BJ (cell line): ENCODE data around the gene AKNA. TPM values are rescaled to one million over a fixed set of nuclear protein-coding genes. Genes with fewer than 3 reads are reported as not detected.

Experiments used
- CTCF ChIA-PET: fragments of 350-600 bp; formaldehyde crosslinking; extraction: SDS; loops from one replicate; lab custom pipeline; 2021; ENCODE audit warnings: antibody characterized with exemption, inconsistent platforms; lab: Yijun Ruan, JAX
- POLR2A ChIA-PET: fragments of 300-600 bp; sonication (Branson Sonifier 250); formaldehyde crosslinking; extraction: SDS; loops from one replicate; lab custom pipeline; 2021; ENCODE audit warnings: antibody characterized with exemption; lab: Charles Lee
- DNase-seq: peaks from one replicate; pipeline ENCODE4 v3.0.0-alpha.2; 2011; ENCODE audit warnings: low read depth
- H3K27me3 ChIP-seq: 2 replicates; pipeline ENCODE4 v1.6.0; 2011; ENCODE audit warnings: low read length; ENCODE audit not compliant: control insufficient read depth, insufficient read depth
- H3K36me3 ChIP-seq: 2 replicates; pipeline ENCODE4 v1.5.1; 2011; ENCODE audit warnings: low read length; ENCODE audit not compliant: control insufficient read depth, insufficient read depth
- H3K4me3 ChIP-seq: 2 replicates; pipeline ENCODE4 v1.5.1; 2011; ENCODE audit warnings: low read depth, mild to moderate bottlenecking, control low read depth, low read length
- CTCF ChIP-seq: IDR thresholded peaks from 2 replicates; pipeline ENCODE4 v1.5.1; 2011; ENCODE audit warnings: low read depth, mild to moderate bottlenecking, control low read depth, inconsistent platforms, low read length, moderate library complexity; ENCODE audit not compliant: insufficient read depth
- polyA plus RNA-seq: library from polyadenylated mRNA; depleted of rRNA; stranded (reverse); fragments of >200 nt; gene quantifications from 2 replicates; pipeline ENCODE4 v1.2.3, GENCODE V29; 2011

The AKNA gene
- polyA plus RNA-seq, 1 experiment: 11.8 TPM

- POLR2A ChIA-PET: no interaction called here
- CTCF ChIA-PET: interaction anchor here (1.5 kb wide), 1 partner anchor 16 kb away, joined by 7 read pairs; no protein-coding TSS in a partner anchor
- TF ChIP-seq CTCF: no peak
These were observed 2.0 kb upstream of the AKNA start for GRCh38 chr9:114389612-114390368.

GRCh38 chr9:114388764-114389375 is 1.1 kb upstream of the AKNA start:
- ChIA-PET POLR2A (no interaction called here), CTCF (interaction anchor here (1.1 to 2.0 kb wide), 2 partner anchors 14 to 17 kb away, joined by 3 to 11 read pairs; no protein-coding TSS in a partner anchor)
- Histone ChIP-seq H3K4me3 (no peak overlapping the region), H3K27me3 (no peaks in the 10 kb centered on the region), H3K36me3 (no peaks in the 10 kb centered on the region; the same call in 1 of the 2 replicates)
- TF ChIP-seq CTCF: no peak
- no peak for DNase-seq

More at GRCh38 chr9:114389612-114390368, 2.0 kb upstream of the AKNA start:
- no peak overlapping the region for H3K4me3 ChIP-seq
- no peaks in the 10 kb centered on the region; the same call in 1 of the 2 replicates for H3K36me3 ChIP-seq
- H3K27me3 ChIP-seq: no peaks in the 10 kb centered on the region
- no peak for DNase-seq

GRCh38 chr9:114388357-114388682 is 538 bp upstream of the AKNA start:
- CTCF ChIA-PET: interaction anchor here (1.1 to 2.0 kb wide), 3 partner anchors 15 to 50 kb away, joined by 3 to 11 read pairs (median 7); no protein-coding TSS in a partner anchor

GRCh38 chr9:114386886-114387679 is 699 bp downstream of the AKNA start:
- ChIA-PET POLR2A (no interaction called here), CTCF (interaction anchor here (1.1 to 2.0 kb wide), 5 partner anchors 15 to 294 kb away, joined by 3 to 11 read pairs (median 6); no protein-coding TSS in a partner anchor)
- TF ChIP-seq CTCF: no peak
- H3K4me3 ChIP-seq: peak overlapping the region; percentile 45
- DNase-seq: no peak
- H3K27me3 ChIP-seq: no peaks in the 10 kb centered on the region
- H3K36me3 ChIP-seq: no peaks in the 10 kb centered on the region; the same call in 1 of the 2 replicates

More at GRCh38 chr9:114388357-114388682, 538 bp upstream of the AKNA start:
- peak overlapping the region; percentile 45; the same call in 1 of the 2 replicates for H3K4me3 ChIP-seq
- H3K27me3 ChIP-seq: no peaks in the 10 kb centered on the region
- H3K36me3 ChIP-seq: no peaks in the 10 kb centered on the region; the same call in 1 of the 2 replicates
- POLR2A ChIA-PET: no interaction called here
- no peak for TF ChIP-seq CTCF
- DNase-seq: no peak
